HepG2 (cell line): ENCODE results near the gene COG1. TPM values are rescaled to one million over a fixed set of nuclear protein-coding genes. Genes with fewer than 3 reads are reported as not detected.

ENCODE experiments used
- ATAC-seq: fragments of 200-7000 bp; cut with Tn5 transposase; 3 replicates; pipeline ENCODE4 v1.9.1; 2020; ENCODE audit warnings: mild to moderate bottlenecking, moderate library complexity
- BruUV-seq: library from RNA; stranded (reverse); fragments of 400-500 nt; replicated peaks from 2 replicates; lab custom pipeline; 2021; lab: Mats Ljungman, UMichigan
- CTCF ChIA-PET: fragments of 300-600 bp; formaldehyde crosslinking; extraction: SDS; loops from one replicate; lab custom pipeline; 2021; ENCODE audit warnings: low total read pairs, inconsistent platforms, low intra/inter-chr PET ratio; lab: Yijun Ruan, JAX
- POLR2A ChIA-PET: fragments of 350-600 bp; sonication (Branson Sonifier 250); formaldehyde crosslinking; loops from one replicate; lab custom pipeline; 2020; ENCODE audit warnings: antibody characterized with exemption, inconsistent platforms; lab: Yijun Ruan, JAX
- DNase-seq: peaks from one replicate; pipeline ENCODE4 v3.0.0-alpha.2; 2015; ENCODE audit warnings: low spot score
- FAIRE-seq: peaks from 3 replicates; lab custom pipeline; 2011; peaks lifted over from hg19 to GRCh38; lab: Jason Lieb, UNC
- H2AFZ ChIP-seq: one replicate; pipeline ENCODE4 v1.6.1; 2011; ENCODE audit warnings: low read length, inconsistent platforms
- H3K27ac ChIP-seq: fragments of 300-600 bp; 3 replicates; pipeline ENCODE4 v1.8.0; 2011; ENCODE audit warnings: mixed run types, mild to moderate bottlenecking, mixed read lengths, low read length, inconsistent platforms; ENCODE audit not compliant: insufficient read depth; ENCODE audit errors: extremely low read length
- H3K27me3 ChIP-seq, 2 experiments: fragments of 200-600 bp in 1 of 2; 2 replicates in 1 of 2; 3 replicates in 1 of 2; pipeline versions ENCODE4 v1.6.0 to v1.8.0; 2011; ENCODE audit warnings: low read length in 2 of 2, mild to moderate bottlenecking in 2 of 2, moderate library complexity in 2 of 2, inconsistent platforms in 1 of 2; ENCODE audit not compliant: insufficient read depth in 2 of 2, control insufficient read depth in 1 of 2
- H3K36me3 ChIP-seq, 2 experiments: fragments of 200-600 bp in 1 of 2; replicated peaks in 1 of 2; 2 replicates in 1 of 2; 3 replicates in 1 of 2; pipeline versions ENCODE4 v1.5.1 to v1.8.0; 2011; ENCODE audit warnings: low read length in 2 of 2, inconsistent platforms in 1 of 2; ENCODE audit not compliant: insufficient read depth in 2 of 2, control insufficient read depth in 1 of 2
- H3K4me1 ChIP-seq: 2 replicates; pipeline ENCODE4 v1.5.1; 2012; ENCODE audit warnings: low read length, inconsistent platforms; ENCODE audit not compliant: insufficient read depth
- H3K4me2 ChIP-seq: 2 replicates; pipeline ENCODE4 v1.6.0; 2011; ENCODE audit warnings: low read depth, low read length, inconsistent platforms
- H3K4me3 ChIP-seq, 3 experiments: fragments of 200-600 bp in 1 of 3; sonication (generic), shearing (Covaris generic) in 1 of 3; replicated peaks in 1 of 3; 2 replicates each; pipeline ENCODE4 v1.5.1; 2011 to 2016; ENCODE audit warnings: low read length in 3 of 3, inconsistent platforms in 2 of 3, low read depth in 2 of 3, mild to moderate bottlenecking in 2 of 3, control low read depth in 1 of 3, mixed read lengths in 1 of 3; ENCODE audit not compliant: insufficient read depth in 1 of 3
- H3K79me2 ChIP-seq: one replicate; pipeline ENCODE4 v1.6.1; 2011; ENCODE audit warnings: low read length, inconsistent platforms; ENCODE audit not compliant: insufficient read depth
- H3K9ac ChIP-seq: 2 replicates; pipeline ENCODE4 v1.6.0; 2011; ENCODE audit warnings: mild to moderate bottlenecking, low read depth, low read length, inconsistent platforms; ENCODE audit not compliant: insufficient read depth
- H3K9me3 ChIP-seq: 2 replicates; pipeline ENCODE4 v1.5.1; 2012; ENCODE audit warnings: mild to moderate bottlenecking, low read length
- H4K20me1 ChIP-seq: 2 replicates; pipeline ENCODE4 v1.6.0; 2011; ENCODE audit warnings: inconsistent platforms, mild to moderate bottlenecking, low read length, moderate library complexity; ENCODE audit not compliant: insufficient read depth
- CBX5 ChIP-seq: sonication (generic); formaldehyde crosslinking; IDR thresholded peaks from 2 replicates; pipeline ENCODE4 v1.4.0; 2020; ENCODE audit warnings: missing genetic modification reagents, borderline replicate concordance
- KAT2B ChIP-seq: fragments of 150-350 bp; IDR thresholded peaks from 2 replicates; pipeline ENCODE4 v1.6.1; 2014; ENCODE audit warnings: low read depth, low read length, borderline replicate concordance
- KDM5A ChIP-seq: fragments of 200-600 bp; sonication (generic); IDR thresholded peaks from 2 replicates; pipeline ENCODE4 v1.7.0; 2018; ENCODE audit warnings: antibody characterized with exemption, mild to moderate bottlenecking, low read length, borderline replicate concordance
- NAIF1 ChIP-seq: sonication (generic); formaldehyde crosslinking; IDR thresholded peaks from 2 replicates; pipeline ENCODE4 v1.5.0; 2020; ENCODE audit warnings: mild to moderate bottlenecking, missing genetic modification reagents, borderline replicate concordance
- NFIC ChIP-seq: IDR thresholded peaks from 2 replicates; pipeline ENCODE4 v1.6.1; 2012; ENCODE audit warnings: mild to moderate bottlenecking, low read length, inconsistent platforms
- NRL ChIP-seq: sonication (generic); formaldehyde crosslinking; IDR thresholded peaks from 2 replicates; pipeline ENCODE4 v1.5.0; 2020; ENCODE audit warnings: missing genetic modification reagents, mild to moderate bottlenecking, moderate library complexity, borderline replicate concordance
- ZNF333 ChIP-seq: sonication (generic); formaldehyde crosslinking; IDR thresholded peaks from 2 replicates; pipeline ENCODE4 v1.4.0; 2020; ENCODE audit warnings: mild to moderate bottlenecking, missing genetic modification reagents, borderline replicate concordance
- ZNF557 ChIP-seq: sonication (generic); formaldehyde crosslinking; IDR thresholded peaks from 2 replicates; pipeline ENCODE4 v1.4.0; 2020; ENCODE audit warnings: missing genetic modification reagents
- WGBS: methylation state at CpG from one replicate; pipeline ENCODE4 v1.1.6; 2017; ENCODE audit warnings: low lambda C conversion rate; 5-methylcytosine and 5-hydroxymethylcytosine counted together
- in situ Hi-C: cut with HindIII; loops from 2 replicates; pipeline ENCODE4 v1.10.0; 2017; ENCODE audit warnings: low pct_unique_long_range_greater_than_20kb; ENCODE audit not compliant: extremely low pct_ligation_motif_present
- intact Hi-C: fragments of 100-400 bp; cut with micrococcal nuclease; formaldehyde crosslinking; loops from one replicate; pipeline ENCODE4 v1.10.0; 2022; ENCODE audit not compliant: unreplicated experiment
- polyA plus RNA-seq, 8 experiments: library from polyadenylated mRNA; depleted of rRNA in 3 of 8; stranded (reverse) in 7 of 8; unstranded in 1 of 8; fragments of >200 nt; fragmentation: Illumina TruSeq in 4 of 8; extraction: Trizol in 4 of 8; gene quantifications; 2 replicates each; pipeline versions ENCODE4 v1.2.1 to v1.2.3, GENCODE V29; 2011 to 2016; ENCODE audit warnings: low read depth in 4 of 8, missing spikeins in 1 of 8, mixed read lengths in 1 of 8; ENCODE audit not compliant: insufficient read depth in 1 of 8
- total RNA-seq, 5 experiments: library from RNA; depleted of rRNA; stranded (reverse); fragments of >200 nt; fragmentation: Illumina TruSeq; extraction: Trizol; gene quantifications; 2 replicates each; pipeline ENCODE4 v1.2.3, GENCODE V29; 2016; ENCODE audit warnings: low read depth in 1 of 5
- TF ChIP-seq, protein P1 (sequence below): sonication (generic); formaldehyde crosslinking; IDR thresholded peaks from 2 replicates; pipeline ENCODE4 v1.5.0; 2020; ENCODE audit warnings: mild to moderate bottlenecking, missing genetic modification reagents, borderline replicate concordance
- TF ChIP-seq, protein P2 (sequence below): sonication (generic); formaldehyde crosslinking; IDR thresholded peaks from 2 replicates; pipeline ENCODE4 v1.4.0; 2020; ENCODE audit warnings: missing genetic modification reagents, borderline replicate concordance
- TF ChIP-seq, protein P3 (sequence below): IDR thresholded peaks from 2 replicates; pipeline ENCODE4 v1.6.1; 2016; ENCODE audit warnings: control low read depth

The COG1 gene
- total and polyA plus RNA-seq, 2 of the 13 experiments (the other 11 are each of a cell fraction or from before 2014, with no cell fraction given): 36.6 to 39.7 TPM

- peaks cover 65% of the 10 kb centered on the region for H3K4me1 ChIP-seq
- no peak overlapping the region for H3K27ac ChIP-seq
- H3K4me3 ChIP-seq: no peak overlapping the region
- POLR2A ChIA-PET: interaction anchor here (0.8 to 1.4 kb wide), 4 partner anchors 33 to 633 kb away, joined by 3 to 5 read pairs (median 3); no protein-coding TSS in a partner anchor
- CTCF ChIA-PET: interaction anchor here (1.2 to 2.6 kb wide), 5 partner anchors 186 to 464 kb away, joined by 3 to 22 read pairs (median 6); no protein-coding TSS in a partner anchor
- H3K79me2 ChIP-seq: peaks cover 13% of the 10 kb centered on the region
- no peaks in the 10 kb centered on the region for H4K20me1 ChIP-seq
- in situ Hi-C loops (loop anchor here (5.0 to 10.0 kb wide), 4 partner anchors 43 to 615 kb away; a partner anchor contains a TSS), intact Hi-C loops (loop anchor here (1.0 to 2.0 kb wide), 5 partner anchors 33 to 629 kb away; no protein-coding TSS in a partner anchor)
- FAIRE-seq: peak; percentile 97
- no peaks in the 10 kb centered on the region for H3K36me3 ChIP-seq
- peaks cover 0 to 12% of the 10 kb centered on the region in 2 experiments; a peak in 2 of 5 replicates for H3K27me3 ChIP-seq
- peak; percentile 66 for ATAC-seq
- WGBS: 45% methylated on average over 6 of the region's 6 CpGs
- H2AFZ ChIP-seq: no peak overlapping the region
- no TSS peak for BruUV-seq
- H3K9ac ChIP-seq: no peak overlapping the region
- no peak overlapping the region for H3K4me2 ChIP-seq
- DNase-seq: peak; percentile 83
- no peaks in the 10 kb centered on the region for H3K9me3 ChIP-seq
- no peak for TF ChIP-seq NRL (CRISPR knock-in tag)
- TF ChIP-seq NFIC: no peak
- no peak for TF ChIP-seq KDM5A
- peak; percentile 87; the same call in 1 of the 2 replicates for TF ChIP-seq CBX5 (CRISPR knock-in tag)
- TF ChIP-seq, protein P1, sequence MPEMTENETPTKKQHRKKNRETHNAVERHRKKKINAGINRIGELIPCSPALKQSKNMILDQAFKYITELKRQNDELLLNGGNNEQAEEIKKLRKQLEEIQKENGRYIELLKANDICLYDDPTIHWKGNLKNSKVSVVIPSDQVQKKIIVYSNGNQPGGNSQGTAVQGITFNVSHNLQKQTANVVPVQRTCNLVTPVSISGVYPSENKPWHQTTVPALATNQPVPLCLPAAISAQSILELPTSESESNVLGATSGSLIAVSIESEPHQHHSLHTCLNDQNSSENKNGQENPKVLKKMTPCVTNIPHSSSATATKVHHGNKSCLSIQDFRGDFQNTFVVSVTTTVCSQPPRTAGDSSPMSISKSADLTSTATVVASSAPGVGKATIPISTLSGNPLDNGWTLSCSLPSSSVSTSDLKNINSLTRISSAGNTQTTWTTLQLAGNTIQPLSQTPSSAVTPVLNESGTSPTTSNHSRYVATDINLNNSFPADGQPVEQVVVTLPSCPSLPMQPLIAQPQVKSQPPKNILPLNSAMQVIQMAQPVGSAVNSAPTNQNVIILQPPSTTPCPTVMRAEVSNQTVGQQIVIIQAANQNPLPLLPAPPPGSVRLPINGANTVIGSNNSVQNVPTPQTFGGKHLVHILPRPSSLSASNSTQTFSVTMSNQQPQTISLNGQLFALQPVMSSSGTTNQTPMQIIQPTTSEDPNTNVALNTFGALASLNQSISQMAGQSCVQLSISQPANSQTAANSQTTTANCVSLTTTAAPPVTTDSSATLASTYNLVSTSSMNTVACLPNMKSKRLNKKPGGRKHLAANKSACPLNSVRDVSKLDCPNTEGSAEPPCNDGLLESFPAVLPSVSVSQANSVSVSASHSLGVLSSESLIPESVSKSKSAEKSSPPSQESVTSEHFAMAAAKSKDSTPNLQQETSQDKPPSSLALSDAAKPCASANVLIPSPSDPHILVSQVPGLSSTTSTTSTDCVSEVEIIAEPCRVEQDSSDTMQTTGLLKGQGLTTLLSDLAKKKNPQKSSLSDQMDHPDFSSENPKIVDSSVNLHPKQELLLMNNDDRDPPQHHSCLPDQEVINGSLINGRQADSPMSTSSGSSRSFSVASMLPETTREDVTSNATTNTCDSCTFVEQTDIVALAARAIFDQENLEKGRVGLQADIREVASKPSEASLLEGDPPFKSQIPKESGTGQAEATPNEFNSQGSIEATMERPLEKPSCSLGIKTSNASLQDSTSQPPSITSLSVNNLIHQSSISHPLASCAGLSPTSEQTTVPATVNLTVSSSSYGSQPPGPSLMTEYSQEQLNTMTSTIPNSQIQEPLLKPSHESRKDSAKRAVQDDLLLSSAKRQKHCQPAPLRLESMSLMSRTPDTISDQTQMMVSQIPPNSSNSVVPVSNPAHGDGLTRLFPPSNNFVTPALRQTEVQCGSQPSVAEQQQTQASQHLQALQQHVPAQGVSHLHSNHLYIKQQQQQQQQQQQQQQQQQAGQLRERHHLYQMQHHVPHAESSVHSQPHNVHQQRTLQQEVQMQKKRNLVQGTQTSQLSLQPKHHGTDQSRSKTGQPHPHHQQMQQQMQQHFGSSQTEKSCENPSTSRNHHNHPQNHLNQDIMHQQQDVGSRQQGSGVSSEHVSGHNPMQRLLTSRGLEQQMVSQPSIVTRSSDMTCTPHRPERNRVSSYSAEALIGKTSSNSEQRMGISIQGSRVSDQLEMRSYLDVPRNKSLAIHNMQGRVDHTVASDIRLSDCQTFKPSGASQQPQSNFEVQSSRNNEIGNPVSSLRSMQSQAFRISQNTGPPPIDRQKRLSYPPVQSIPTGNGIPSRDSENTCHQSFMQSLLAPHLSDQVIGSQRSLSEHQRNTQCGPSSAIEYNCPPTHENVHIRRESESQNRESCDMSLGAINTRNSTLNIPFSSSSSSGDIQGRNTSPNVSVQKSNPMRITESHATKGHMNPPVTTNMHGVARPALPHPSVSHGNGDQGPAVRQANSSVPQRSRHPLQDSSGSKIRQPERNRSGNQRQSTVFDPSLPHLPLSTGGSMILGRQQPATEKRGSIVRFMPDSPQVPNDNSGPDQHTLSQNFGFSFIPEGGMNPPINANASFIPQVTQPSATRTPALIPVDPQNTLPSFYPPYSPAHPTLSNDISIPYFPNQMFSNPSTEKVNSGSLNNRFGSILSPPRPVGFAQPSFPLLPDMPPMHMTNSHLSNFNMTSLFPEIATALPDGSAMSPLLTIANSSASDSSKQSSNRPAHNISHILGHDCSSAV (CRISPR knock-in tag): no peak
- no peak for TF ChIP-seq KAT2B
- no peak for TF ChIP-seq ZNF557 (CRISPR knock-in tag)
- no peak for TF ChIP-seq NAIF1 (CRISPR knock-in tag)
- TF ChIP-seq, protein P2, sequence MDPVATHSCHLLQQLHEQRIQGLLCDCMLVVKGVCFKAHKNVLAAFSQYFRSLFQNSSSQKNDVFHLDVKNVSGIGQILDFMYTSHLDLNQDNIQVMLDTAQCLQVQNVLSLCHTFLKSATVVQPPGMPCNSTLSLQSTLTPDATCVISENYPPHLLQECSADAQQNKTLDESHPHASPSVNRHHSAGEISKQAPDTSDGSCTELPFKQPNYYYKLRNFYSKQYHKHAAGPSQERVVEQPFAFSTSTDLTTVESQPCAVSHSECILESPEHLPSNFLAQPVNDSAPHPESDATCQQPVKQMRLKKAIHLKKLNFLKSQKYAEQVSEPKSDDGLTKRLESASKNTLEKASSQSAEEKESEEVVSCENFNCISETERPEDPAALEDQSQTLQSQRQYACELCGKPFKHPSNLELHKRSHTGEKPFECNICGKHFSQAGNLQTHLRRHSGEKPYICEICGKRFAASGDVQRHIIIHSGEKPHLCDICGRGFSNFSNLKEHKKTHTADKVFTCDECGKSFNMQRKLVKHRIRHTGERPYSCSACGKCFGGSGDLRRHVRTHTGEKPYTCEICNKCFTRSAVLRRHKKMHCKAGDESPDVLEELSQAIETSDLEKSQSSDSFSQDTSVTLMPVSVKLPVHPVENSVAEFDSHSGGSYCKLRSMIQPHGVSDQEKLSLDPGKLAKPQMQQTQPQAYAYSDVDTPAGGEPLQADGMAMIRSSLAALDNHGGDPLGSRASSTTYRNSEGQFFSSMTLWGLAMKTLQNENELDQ (CRISPR knock-in tag): no peak
- no peak for TF ChIP-seq ZNF333
- TF ChIP-seq, protein P3, sequence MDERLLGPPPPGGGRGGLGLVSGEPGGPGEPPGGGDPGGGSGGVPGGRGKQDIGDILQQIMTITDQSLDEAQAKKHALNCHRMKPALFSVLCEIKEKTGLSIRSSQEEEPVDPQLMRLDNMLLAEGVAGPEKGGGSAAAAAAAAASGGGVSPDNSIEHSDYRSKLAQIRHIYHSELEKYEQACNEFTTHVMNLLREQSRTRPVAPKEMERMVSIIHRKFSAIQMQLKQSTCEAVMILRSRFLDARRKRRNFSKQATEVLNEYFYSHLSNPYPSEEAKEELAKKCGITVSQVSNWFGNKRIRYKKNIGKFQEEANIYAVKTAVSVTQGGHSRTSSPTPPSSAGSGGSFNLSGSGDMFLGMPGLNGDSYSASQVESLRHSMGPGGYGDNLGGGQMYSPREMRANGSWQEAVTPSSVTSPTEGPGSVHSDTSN (CRISPR knock-in tag): peak; percentile 49; the same call in 1 of the 2 replicates
Measured at GRCh38 chr17:73189417-73190099, 3.3 kb upstream of the COG1 start.
